ENCODE results near the gene SH3D19. TPM values are rescaled to one million over a fixed set of nuclear protein-coding genes. Genes with fewer than 3 reads are reported as not detected.

The SH3D19 gene
- total RNA-seq, 1 experiment from 2014 or later: 41.7 TPM

- Histone ChIP-seq H3K9me3 (ENCODE audit: insufficient read depth, low read depth) (no peaks in the 10 kb centered on the region), H3K4me3 (no peak overlapping the region), H3K9me2 (ENCODE audit: insufficient read depth) (no peaks in the 10 kb centered on the region), H3K4me1 (replicated peaks; ENCODE audit: insufficient read depth) (no peaks in the 10 kb centered on the region), H3K27ac (no peak overlapping the region), H3F3A (ENCODE audit: insufficient read depth, low read depth) (no peaks in the 10 kb centered on the region), H2AFZ (no peak overlapping the region), H3K79me2 (ENCODE audit: low read depth) (no peaks in the 10 kb centered on the region), H3K4me2 (no peak overlapping the region), H3K27me3 (ENCODE audit: insufficient read depth, low read depth) (no peaks in the 10 kb centered on the region), H4K20me1 (ENCODE audit: insufficient read depth) (no peaks in the 10 kb centered on the region), H3K36me3 (ENCODE audit: low read depth) (no peaks in the 10 kb centered on the region)
- no TSS peak for BruUV-seq (replicated peaks)
- intact Hi-C loops (cut with micrococcal nuclease; ENCODE audit: unreplicated experiment): no loop called here
- TF ChIP-seq EZH2 (IDR thresholded peaks at IDR 0.05; ENCODE audit: low read depth) (no peak), CTCF (conservative IDR thresholded peaks at IDR 0.05) (no peak)
- DNase-seq: no peak
- POLR2A ChIA-PET (ENCODE audit: unreplicated experiment): interaction anchor here (0.6 kb wide), 1 partner anchor 293 kb away, joined by 6 read pairs; no protein-coding TSS in a partner anchor
- CTCF ChIA-PET: no interaction called here
Measured at GRCh38 chr4:151347490-151348235, 22.3 kb upstream of the SH3D19 start.

- ChIA-PET CTCF (no interaction called here), POLR2A (ENCODE audit: unreplicated experiment) (no interaction called here)
- Histone ChIP-seq H3K4me1 (replicated peaks; ENCODE audit: insufficient read depth) (no peaks in the 10 kb centered on the region), H3F3A (ENCODE audit: insufficient read depth, low read depth) (no peaks in the 10 kb centered on the region), H3K36me3 (ENCODE audit: low read depth) (no peaks in the 10 kb centered on the region), H2AFZ (no peak overlapping the region), H3K79me2 (ENCODE audit: low read depth) (no peaks in the 10 kb centered on the region), H3K9me2 (ENCODE audit: insufficient read depth) (no peaks in the 10 kb centered on the region), H3K9me3 (ENCODE audit: insufficient read depth, low read depth) (no peaks in the 10 kb centered on the region), H3K27ac (no peak overlapping the region), H3K27me3 (ENCODE audit: insufficient read depth, low read depth) (no peaks in the 10 kb centered on the region), H4K20me1 (ENCODE audit: insufficient read depth) (no peaks in the 10 kb centered on the region), H3K4me3 (no peak overlapping the region), H3K4me2 (no peak overlapping the region)
- intact Hi-C loops (cut with micrococcal nuclease; ENCODE audit: unreplicated experiment): no loop called here
- BruUV-seq (replicated peaks): no TSS peak
- DNase-seq: no peak
- TF ChIP-seq EZH2 (IDR thresholded peaks at IDR 0.05; ENCODE audit: low read depth) (no peak), CTCF (conservative IDR thresholded peaks at IDR 0.05) (no peak)
Measured at GRCh38 chr4:151344948-151345347, 19.5 kb upstream of the SH3D19 start.

- no TSS peak for BruUV-seq (replicated peaks)
- no peak overlapping the region for H2AFZ ChIP-seq
- no peaks in the 10 kb centered on the region for H4K20me1 ChIP-seq (ENCODE audit: insufficient read depth)
- H3F3A ChIP-seq (ENCODE audit: insufficient read depth, low read depth): no peaks in the 10 kb centered on the region
- TF ChIP-seq CTCF (conservative IDR thresholded peaks at IDR 0.05): no peak
- TF ChIP-seq EZH2 (IDR thresholded peaks at IDR 0.05; ENCODE audit: low read depth): no peak
- no peaks in the 10 kb centered on the region for H3K9me3 ChIP-seq (ENCODE audit: insufficient read depth, low read depth)
- no peaks in the 10 kb centered on the region for H3K79me2 ChIP-seq (ENCODE audit: low read depth)
- intact Hi-C loops (cut with micrococcal nuclease; ENCODE audit: unreplicated experiment): no loop called here
- ChIA-PET CTCF (no interaction called here), POLR2A (ENCODE audit: unreplicated experiment) (no interaction called here)
- H3K4me2 ChIP-seq: no peak overlapping the region
- H3K4me1 ChIP-seq (replicated peaks; ENCODE audit: insufficient read depth): no peaks in the 10 kb centered on the region
- H3K27me3 ChIP-seq (ENCODE audit: insufficient read depth, low read depth): no peaks in the 10 kb centered on the region
- DNase-seq: no peak
- H3K4me3 ChIP-seq: no peak overlapping the region
- no peaks in the 10 kb centered on the region for H3K36me3 ChIP-seq (ENCODE audit: low read depth)
- no peaks in the 10 kb centered on the region for H3K9me2 ChIP-seq (ENCODE audit: insufficient read depth)
- no peak overlapping the region for H3K27ac ChIP-seq
Measured at GRCh38 chr4:151340751-151341385, 15.5 kb upstream of the SH3D19 start.

Data from PC-9 (cell line).